ENCODE results near the gene CCND2.
A peak's percentile ranks its signal among the peaks of the same experiment; 100 is the strongest.

Gene CCND2

DNA sequence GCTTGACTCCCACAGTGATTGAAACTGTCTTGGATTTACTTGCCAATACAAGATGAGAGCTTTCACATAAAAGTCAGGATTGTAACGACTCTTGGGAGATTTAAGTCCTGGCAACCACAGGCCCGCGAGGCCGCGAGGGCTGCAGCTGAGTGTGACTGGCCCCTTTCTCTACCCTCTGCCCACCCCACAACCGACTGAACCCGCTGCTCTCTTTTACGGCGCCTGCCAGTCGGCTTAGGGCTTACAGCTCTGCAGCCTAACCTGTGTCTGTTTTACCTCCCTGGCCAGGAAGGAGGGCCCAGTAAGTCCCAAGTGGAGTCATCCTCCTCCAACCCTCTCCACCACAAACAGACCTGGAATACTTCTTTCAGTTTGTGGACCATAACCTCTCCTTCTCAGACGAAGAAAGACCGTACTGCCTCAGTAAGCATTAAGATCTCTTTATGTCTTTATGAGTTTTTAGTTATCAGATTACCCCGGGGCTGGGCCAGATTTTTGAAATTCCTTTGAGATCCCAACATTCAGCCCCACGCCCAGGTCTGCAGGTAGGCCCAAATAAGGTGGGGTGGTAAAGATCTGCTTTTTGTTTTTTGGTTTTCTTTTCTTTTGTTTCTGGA, 34.9 kb downstream of the CCND2 start:
- TF ChIP-seq, protein P1, sequence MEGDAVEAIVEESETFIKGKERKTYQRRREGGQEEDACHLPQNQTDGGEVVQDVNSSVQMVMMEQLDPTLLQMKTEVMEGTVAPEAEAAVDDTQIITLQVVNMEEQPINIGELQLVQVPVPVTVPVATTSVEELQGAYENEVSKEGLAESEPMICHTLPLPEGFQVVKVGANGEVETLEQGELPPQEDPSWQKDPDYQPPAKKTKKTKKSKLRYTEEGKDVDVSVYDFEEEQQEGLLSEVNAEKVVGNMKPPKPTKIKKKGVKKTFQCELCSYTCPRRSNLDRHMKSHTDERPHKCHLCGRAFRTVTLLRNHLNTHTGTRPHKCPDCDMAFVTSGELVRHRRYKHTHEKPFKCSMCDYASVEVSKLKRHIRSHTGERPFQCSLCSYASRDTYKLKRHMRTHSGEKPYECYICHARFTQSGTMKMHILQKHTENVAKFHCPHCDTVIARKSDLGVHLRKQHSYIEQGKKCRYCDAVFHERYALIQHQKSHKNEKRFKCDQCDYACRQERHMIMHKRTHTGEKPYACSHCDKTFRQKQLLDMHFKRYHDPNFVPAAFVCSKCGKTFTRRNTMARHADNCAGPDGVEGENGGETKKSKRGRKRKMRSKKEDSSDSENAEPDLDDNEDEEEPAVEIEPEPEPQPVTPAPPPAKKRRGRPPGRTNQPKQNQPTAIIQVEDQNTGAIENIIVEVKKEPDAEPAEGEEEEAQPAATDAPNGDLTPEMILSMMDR (IDR thresholded peaks at IDR 0.05; ENCODE audit: control extremely low read depth, extremely low read depth, low read depth, missing control alignments), result no peak
- ChIA-PET CTCF (interaction anchor here (0.6 kb wide), 1 partner anchor 10 kb away, joined by 4 read pairs; no protein-coding TSS in a partner anchor), POLR2A (no interaction called here)
- DNase-seq (ENCODE audit: extremely low spot score), result no peak

DNA sequence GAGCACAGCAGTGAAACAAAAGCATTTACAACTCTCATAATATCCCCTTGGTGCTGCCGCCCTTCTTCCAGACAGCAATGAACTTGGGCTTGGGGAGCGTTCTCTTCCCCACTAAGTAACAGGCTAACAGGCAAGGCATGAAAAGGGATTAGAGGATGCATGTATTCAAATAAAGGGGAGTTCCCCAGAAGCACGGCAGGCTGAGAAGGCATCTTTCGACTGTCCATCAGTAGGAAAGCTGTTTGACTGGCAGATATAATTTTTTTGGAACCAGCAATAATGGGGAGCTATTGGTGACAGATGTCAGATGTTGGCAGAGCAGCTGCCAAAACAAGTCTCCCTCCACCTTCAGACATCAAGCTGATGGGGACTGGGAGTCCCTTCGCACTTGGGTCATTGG, 38.2 kb downstream of the CCND2 start:
- TF ChIP-seq, protein P1 (IDR thresholded peaks at IDR 0.05; ENCODE audit: control extremely low read depth, extremely low read depth, low read depth, missing control alignments), result no peak
- CTCF ChIA-PET, result interaction anchor here (1.9 kb wide), 1 partner anchor 35 kb away, joined by 7 read pairs; no protein-coding TSS in a partner anchor
- no peak for DNase-seq (ENCODE audit: extremely low spot score)
- POLR2A ChIA-PET, result no interaction called here

DNA sequence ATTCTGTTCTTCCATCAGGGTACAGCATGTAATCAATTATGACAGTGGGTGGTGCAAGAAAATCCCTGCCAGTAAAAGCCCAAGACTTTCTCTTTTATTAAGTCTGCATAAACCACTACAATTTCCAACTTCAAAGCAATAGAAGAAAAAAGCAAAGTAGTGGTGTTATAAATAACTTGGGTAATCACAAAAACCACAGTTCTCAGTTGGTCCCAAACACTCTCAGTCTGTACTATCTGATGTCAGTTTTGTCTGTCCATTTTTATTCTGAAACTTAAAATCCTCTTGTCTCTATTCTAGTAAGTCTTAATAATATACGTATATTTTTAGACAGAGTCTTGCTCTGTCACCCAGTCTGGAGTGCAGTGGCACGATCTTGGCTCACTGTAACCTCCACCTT, 38.7 kb downstream of the CCND2 start:
- DNase-seq (ENCODE audit: extremely low spot score), result no peak
- POLR2A ChIA-PET, result no interaction called here
- TF ChIP-seq, protein P1 (IDR thresholded peaks at IDR 0.05; ENCODE audit: control extremely low read depth, extremely low read depth, low read depth, missing control alignments), result no peak
- CTCF ChIA-PET, result interaction anchor here (1.9 kb wide), 1 partner anchor 35 kb away, joined by 7 read pairs; no protein-coding TSS in a partner anchor

DNA sequence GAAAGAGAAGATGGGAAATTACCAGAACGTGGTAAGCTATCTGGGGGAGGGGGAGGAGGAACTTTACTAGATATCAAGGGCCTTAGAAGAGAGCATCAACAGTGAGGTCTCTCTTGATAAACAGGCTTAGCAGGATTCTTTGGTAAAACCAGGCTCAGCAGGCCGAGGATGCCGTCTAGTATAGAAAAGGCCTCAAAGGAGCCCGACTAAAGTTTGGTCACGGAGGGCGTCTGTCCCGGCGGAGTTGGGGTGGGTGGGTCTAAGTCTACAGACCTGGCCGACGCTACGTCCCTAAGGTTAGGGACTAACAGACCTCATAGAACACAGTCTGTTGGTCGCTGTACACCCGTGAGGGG, 46.9 kb downstream of the CCND2 start:
- POLR2A ChIA-PET, result no interaction called here
- CTCF ChIA-PET, result no interaction called here
- no peak for DNase-seq (ENCODE audit: extremely low spot score)
- TF ChIP-seq, protein P1 (IDR thresholded peaks at IDR 0.05; ENCODE audit: control extremely low read depth, extremely low read depth, low read depth, missing control alignments), result no peak

DNA sequence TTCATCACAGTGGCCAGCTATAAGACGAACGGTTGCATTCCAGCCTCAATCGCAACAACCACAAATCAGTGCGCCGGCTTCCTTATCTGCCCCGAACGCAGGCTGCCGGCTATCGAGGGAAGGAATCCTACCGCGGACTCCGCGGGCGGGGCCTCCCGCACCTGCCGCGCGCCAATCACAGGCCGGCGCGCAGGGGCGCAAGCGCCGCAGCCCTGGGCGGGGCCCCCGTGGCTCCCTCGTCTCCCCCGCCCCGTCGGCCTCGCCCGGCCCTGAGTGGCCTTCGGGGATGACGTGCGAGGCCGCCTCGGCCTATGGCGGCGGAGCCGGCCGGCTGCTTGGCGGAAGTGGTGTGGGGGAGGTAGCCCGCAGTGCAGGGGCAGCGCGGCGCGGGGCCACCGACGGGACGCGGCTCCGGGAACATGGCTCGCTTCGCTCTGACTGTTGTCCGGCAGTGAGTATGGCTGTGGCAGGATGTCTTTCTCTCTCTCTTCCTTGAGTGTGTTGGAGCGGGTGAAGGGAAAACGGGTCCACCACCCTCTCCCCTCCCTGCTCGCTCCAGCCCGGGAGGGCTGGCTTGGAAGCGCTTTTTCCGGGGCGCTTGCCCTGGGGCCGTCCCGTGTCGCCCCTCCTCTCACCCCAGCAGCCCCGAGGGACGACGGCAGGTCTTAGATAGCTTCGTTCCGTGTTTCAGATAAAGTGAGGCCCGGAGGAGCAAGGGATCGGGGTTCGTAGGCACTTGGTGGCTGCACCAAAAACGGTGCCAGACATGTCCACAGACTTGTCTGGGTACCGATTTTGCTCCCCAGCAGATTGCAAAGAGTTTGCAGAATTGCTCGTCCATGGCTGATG, 47.5 kb downstream of the CCND2 start, which contains the start of gene TIGAR:
TSS of gene TIGAR (plus strand) at position 361 of the 849 bp plus-strand sequence. CDS start at position 420, 59 bp downstream.
- ChIA-PET CTCF (no interaction called here), POLR2A (no interaction called here)
- DNase-seq (ENCODE audit: extremely low spot score), result peak; percentile 99
- TF ChIP-seq, protein P1 (IDR thresholded peaks at IDR 0.05; ENCODE audit: control extremely low read depth, extremely low read depth, low read depth, missing control alignments), result no peak

DNA sequence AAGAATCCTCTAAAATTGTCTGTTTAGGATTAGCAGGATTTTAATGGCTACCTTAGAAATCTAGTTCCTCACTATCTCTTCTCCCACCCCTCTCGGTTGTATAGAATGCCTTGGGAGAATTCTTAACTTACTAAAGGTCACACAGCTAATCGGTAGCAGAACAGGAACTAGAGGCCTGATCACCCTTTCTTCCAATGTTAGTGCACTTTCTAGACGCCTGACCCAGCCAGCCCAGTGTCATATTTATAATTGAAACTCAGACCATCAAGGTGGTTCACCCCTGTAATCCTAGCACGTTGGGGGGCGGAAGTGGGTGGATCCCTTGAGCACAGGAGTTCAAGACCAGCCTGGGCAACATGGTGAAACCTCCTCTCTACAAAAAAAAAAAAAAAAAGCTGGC, 49.2 kb downstream of the CCND2 start:
- ChIA-PET POLR2A (no interaction called here), CTCF (interaction anchor here (0.9 to 1.0 kb wide), 3 partner anchors 46 to 358 kb away, joined by 3 to 4 read pairs (median 4); no protein-coding TSS in a partner anchor)
- TF ChIP-seq, protein P1 (IDR thresholded peaks at IDR 0.05; ENCODE audit: control extremely low read depth, extremely low read depth, low read depth, missing control alignments), result no peak
- no peak for DNase-seq (ENCODE audit: extremely low spot score)

Data from GM10248 (cell line).